Ovary (tissue), 3 donors: Measurements from ENCODE around the gene TJP1.
"Not testable (repeated sequence)": the region's sequence is repeated elsewhere in the genome, so short reads cannot be mapped to it uniquely, and the experiment has no call there.

Experiments
- CTCF ChIP-seq, 3 donors: fragments of 450-650 bp in 2 of 3; fragments of 200-600 bp in 1 of 3; IDR thresholded peaks; one replicate each; pipeline versions ENCODE4 v1.5.1 to v1.8.0; 2016 to 2022; ENCODE audit warnings: antibody characterized with exemption in 3 of 3, mild to moderate bottlenecking in 1 of 3
- EP300 ChIP-seq: sonication (generic); formaldehyde crosslinking; IDR thresholded peaks from one replicate; pipeline ENCODE4 v1.6.1; 2017; ENCODE audit warnings: antibody characterized with exemption
- POLR2A ChIP-seq: fragments of 450-650 bp; IDR thresholded peaks from one replicate; pipeline ENCODE4 v1.6.1; 2017; ENCODE audit warnings: antibody characterized with exemption, mild to moderate bottlenecking, moderate library complexity
- donor health status: DM: no; HTN: no; CAD: no.

- TF ChIP-seq CTCF (IDR thresholded peaks at IDR 0.05); POLR2A; EP300: not testable (repeated sequence)
These were observed 164.8 kb downstream of the TJP1 start for GRCh38 chr15:29657476-29657817.
